Ramos (cell line): ENCODE data around the gene MPRIP.
"Not testable (repeated sequence)": the region's sequence is repeated elsewhere in the genome, so short reads cannot be mapped to it uniquely, and the experiment has no call there.

Source experiments
- in situ Hi-C: fragments of 300-500 bp; cut with MboI; formaldehyde crosslinking; loops from one replicate; pipeline ENCODE4 v1.14.3; 2022; ENCODE audit warnings: low sequenced_read_pairs; ENCODE audit not compliant: unreplicated experiment

The MPRIP gene

GRCh38 chr17:17173921-17174320 lies 131.7 kb downstream of the MPRIP start:
- in situ Hi-C loops: loop anchor here (5.0 kb wide), 1 partner anchor 48 kb away; no protein-coding TSS in a partner anchor

GRCh38 chr17:17175340-17175739 lies 133.1 kb downstream of the MPRIP start:
- in situ Hi-C loops: no loop called here

GRCh38 chr17:17175917-17176316 lies 133.7 kb downstream of the MPRIP start:
- in situ Hi-C loops: no loop called here

- in situ Hi-C loops: no loop called here
These were observed 134.1 kb downstream of the MPRIP start for GRCh38 chr17:17176341-17176740.

- in situ Hi-C loops: no loop called here
These were observed 134.9 kb downstream of the MPRIP start for GRCh38 chr17:17177176-17177575.

GRCh38 chr17:17179371-17179827 lies 137.1 kb downstream of the MPRIP start:
- in situ Hi-C loops: no loop called here

- in situ Hi-C loops: no loop called here
These were observed 137.9 kb downstream of the MPRIP start for GRCh38 chr17:17180141-17180603.

GRCh38 chr17:17180741-17181525 lies 138.7 kb downstream of the MPRIP start:
- in situ Hi-C loops: no loop called here

- in situ Hi-C loops: no loop called here
These were observed 139.7 kb downstream of the MPRIP start for GRCh38 chr17:17181666-17182597.

GRCh38 chr17:17182598-17183136 lies 140.4 kb downstream of the MPRIP start:
- in situ Hi-C loops: no loop called here

GRCh38 chr17:17183744-17184143 lies 141.5 kb downstream of the MPRIP start:
- in situ Hi-C loops: no loop called here

- in situ Hi-C loops: not testable (repeated sequence)
These were observed 142.9 kb downstream of the MPRIP start for GRCh38 chr17:17184985-17185757.

GRCh38 chr17:17186051-17186450 lies 143.8 kb downstream of the MPRIP start:
- in situ Hi-C loops: no loop called here

- in situ Hi-C loops: no loop called here
These were observed 144.6 kb downstream of the MPRIP start for GRCh38 chr17:17186551-17187505.

- in situ Hi-C loops: no loop called here
These were observed 146.3 kb downstream of the MPRIP start for GRCh38 chr17:17188586-17188985.

GRCh38 chr17:17189559-17189958 lies 147.3 kb downstream of the MPRIP start:
- in situ Hi-C loops: no loop called here

- in situ Hi-C loops: no loop called here
These were observed 147.9 kb downstream of the MPRIP start for GRCh38 chr17:17190188-17190587.

GRCh38 chr17:17191346-17191792 lies 149.1 kb downstream of the MPRIP start:
- in situ Hi-C loops: no loop called here

- in situ Hi-C loops: no loop called here
These were observed 149.7 kb downstream of the MPRIP start for GRCh38 chr17:17191961-17192381.
